Suprapubic skin (tissue), 4 donors: ENCODE measurements around the gene SERPINI1.

Experiments
- POLR2A ChIP-seq, 2 donors: fragments of 450-650 bp; IDR thresholded peaks; one replicate each; pipeline ENCODE4 v1.6.1; 2017; ENCODE audit warnings: antibody characterized with exemption in 2 of 2, mild to moderate bottlenecking in 2 of 2, moderate library complexity in 2 of 2
- POLR2AphosphoS5 ChIP-seq, 3 donors: sonication (generic); formaldehyde crosslinking; IDR thresholded peaks; one replicate each; pipeline ENCODE4 v1.6.1; 2017; ENCODE audit warnings: antibody characterized with exemption in 3 of 3
- TF ChIP-seq, protein P1 (sequence below), 2 donors: fragments of 200-600 bp in 1 of 2; fragments of 450-650 bp in 1 of 2; sonication (generic) in 1 of 2; IDR thresholded peaks; one replicate each; pipeline ENCODE4 v1.5.1; 2016 to 2019; ENCODE audit warnings: antibody characterized with exemption in 2 of 2, mild to moderate bottlenecking in 1 of 2, moderate library complexity in 1 of 2

DNA sequence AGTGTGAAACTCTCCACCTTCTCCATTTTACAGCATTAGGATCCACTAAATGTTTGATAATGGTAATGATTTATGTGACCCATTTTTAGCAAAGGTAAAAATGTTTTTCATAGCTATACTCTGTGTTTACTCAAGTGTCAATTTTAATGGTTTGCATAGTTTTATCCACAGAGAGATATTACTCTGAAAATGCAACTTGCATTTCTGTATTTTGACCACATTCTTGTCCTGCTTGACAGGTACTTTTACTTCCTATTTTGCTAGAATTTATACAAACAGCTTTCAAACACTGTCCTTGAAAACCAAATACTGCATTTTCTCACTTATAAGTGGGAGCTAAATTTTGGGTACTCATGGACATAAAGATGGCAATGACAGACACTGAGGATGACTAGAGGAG, 62.9 kb downstream of the SERPINI1 start:
- no peak for TF ChIP-seq POLR2AphosphoS5 (IDR thresholded peaks at IDR 0.05)
- TF ChIP-seq, protein P1, sequence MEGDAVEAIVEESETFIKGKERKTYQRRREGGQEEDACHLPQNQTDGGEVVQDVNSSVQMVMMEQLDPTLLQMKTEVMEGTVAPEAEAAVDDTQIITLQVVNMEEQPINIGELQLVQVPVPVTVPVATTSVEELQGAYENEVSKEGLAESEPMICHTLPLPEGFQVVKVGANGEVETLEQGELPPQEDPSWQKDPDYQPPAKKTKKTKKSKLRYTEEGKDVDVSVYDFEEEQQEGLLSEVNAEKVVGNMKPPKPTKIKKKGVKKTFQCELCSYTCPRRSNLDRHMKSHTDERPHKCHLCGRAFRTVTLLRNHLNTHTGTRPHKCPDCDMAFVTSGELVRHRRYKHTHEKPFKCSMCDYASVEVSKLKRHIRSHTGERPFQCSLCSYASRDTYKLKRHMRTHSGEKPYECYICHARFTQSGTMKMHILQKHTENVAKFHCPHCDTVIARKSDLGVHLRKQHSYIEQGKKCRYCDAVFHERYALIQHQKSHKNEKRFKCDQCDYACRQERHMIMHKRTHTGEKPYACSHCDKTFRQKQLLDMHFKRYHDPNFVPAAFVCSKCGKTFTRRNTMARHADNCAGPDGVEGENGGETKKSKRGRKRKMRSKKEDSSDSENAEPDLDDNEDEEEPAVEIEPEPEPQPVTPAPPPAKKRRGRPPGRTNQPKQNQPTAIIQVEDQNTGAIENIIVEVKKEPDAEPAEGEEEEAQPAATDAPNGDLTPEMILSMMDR (IDR thresholded peaks at IDR 0.05) = no peak
- TF ChIP-seq POLR2A (IDR thresholded peaks at IDR 0.05) = no peak
